Thyroid gland (tissue), 4 donors: ENCODE results near the gene COL23A1. TPM values are rescaled to one million over a fixed set of nuclear protein-coding genes. Genes with fewer than 3 reads are reported as not detected.

Source experiments
- DNase-seq, 2 donors: peaks; one replicate each; pipeline ENCODE4 v3.0.0-alpha.2; 2019
- H3K27ac ChIP-seq, 3 donors: fragments of 200-600 bp; sonication (generic); 1 replicate in 2 of 3; 2 replicates in 1 of 3; pipeline ENCODE4 v1.5.1; 2016 to 2019; ENCODE audit warnings: mild to moderate bottlenecking in 1 of 3, moderate library complexity in 1 of 3
- H3K27me3 ChIP-seq: fragments of 200-600 bp; sonication (generic); one replicate; pipeline ENCODE4 v1.5.1; 2019
- H3K36me3 ChIP-seq, 2 donors: fragments of 200-600 bp; sonication (generic); one replicate each; pipeline ENCODE4 v1.5.1; 2016 to 2019
- H3K4me1 ChIP-seq, 2 donors: fragments of 200-600 bp; sonication (generic); one replicate each; pipeline ENCODE4 v1.5.1; 2017 to 2019
- H3K4me3 ChIP-seq, 3 donors: fragments of 200-600 bp; sonication (generic); replicated peaks in 1 of 3; 1 replicate in 2 of 3; 2 replicates in 1 of 3; pipeline ENCODE4 v1.5.1; 2016; ENCODE audit warnings: mild to moderate bottlenecking in 1 of 3
- H3K9me3 ChIP-seq: fragments of 200-600 bp; sonication (generic); one replicate; pipeline ENCODE4 v1.5.1; 2017
- CTCF ChIP-seq, 6 experiments: fragments of 200-600 bp in 3 of 6; fragments of 450-650 bp in 3 of 6; sonication (generic) in 3 of 6; IDR thresholded peaks; one replicate each; pipeline ENCODE4 v1.5.1; 2016 to 2019; ENCODE audit warnings: antibody characterized with exemption in 6 of 6, mild to moderate bottlenecking in 2 of 6, inconsistent platforms in 1 of 6, moderate library complexity in 1 of 6
- POLR2A ChIP-seq, 2 donors: fragments of 450-650 bp; IDR thresholded peaks; one replicate each; pipeline ENCODE4 v1.6.1; 2017; ENCODE audit warnings: antibody characterized with exemption in 2 of 2, mild to moderate bottlenecking in 2 of 2, moderate library complexity in 1 of 2
- whole genome bisulfite sequencing, 2 donors: methylation state at CpG; one replicate each; pipeline ENCODE4 v1.1.5; 2017; 5-methylcytosine and 5-hydroxymethylcytosine counted together
- intact Hi-C: fragments of 100-400 bp; cut with DNase I; formaldehyde crosslinking; loops from one replicate; pipeline ENCODE4 v1.15.1; 2023
- total RNA-seq, 4 donors: library from RNA; depleted of rRNA; stranded (reverse); fragments of >200 nt; gene quantifications; one replicate each; pipeline ENCODE4 v1.2.3, GENCODE V29; 2016

Gene COL23A1
- total RNA-seq, 4 donors from 2014 or later = 76.6 to 108 (median 95.7) TPM

DNA sequence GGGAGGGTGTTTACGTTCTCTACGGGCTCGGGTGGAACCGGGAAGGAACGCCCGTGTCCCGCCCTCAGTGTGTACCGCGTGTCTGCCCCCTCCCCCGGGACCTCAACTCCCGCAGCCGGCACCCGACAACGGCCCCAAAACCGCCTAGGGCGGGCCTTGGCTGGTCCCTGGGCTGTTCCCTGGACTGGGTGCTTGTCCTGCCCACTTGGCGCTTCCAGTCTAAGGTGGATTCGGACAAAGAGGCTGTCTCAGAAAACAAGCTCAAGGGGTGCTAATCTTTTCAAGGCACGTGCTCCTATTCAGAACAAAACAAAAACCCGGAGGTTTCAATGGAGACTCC, 37.0 kb upstream of the COL23A1 start:
- H3K36me3 ChIP-seq = peaks cover 0 to 8% of the 10 kb centered on the region in 2 donors
- H3K27me3 ChIP-seq = no peaks in the 10 kb centered on the region
- no peak for DNase-seq
- TF ChIP-seq POLR2A (IDR thresholded peaks at IDR 0.05) (no peak), CTCF (IDR thresholded peaks at IDR 0.05) (no peak)
- intact Hi-C loops = no loop called here
- H3K4me1 ChIP-seq = peaks cover 17 to 23% of the 10 kb centered on the region in 2 donors
- H3K27ac ChIP-seq = peak overlapping the region; percentile 61 to 99 (median 95)
- 9 to 33% methylated on average over 3 to 9 of the region's 20 CpGs for WGBS, 2 donors
- no peaks in the 10 kb centered on the region for H3K9me3 ChIP-seq
- H3K4me3 ChIP-seq = peak overlapping the region in 2 of 3 donors; percentile 50 to 88

DNA sequence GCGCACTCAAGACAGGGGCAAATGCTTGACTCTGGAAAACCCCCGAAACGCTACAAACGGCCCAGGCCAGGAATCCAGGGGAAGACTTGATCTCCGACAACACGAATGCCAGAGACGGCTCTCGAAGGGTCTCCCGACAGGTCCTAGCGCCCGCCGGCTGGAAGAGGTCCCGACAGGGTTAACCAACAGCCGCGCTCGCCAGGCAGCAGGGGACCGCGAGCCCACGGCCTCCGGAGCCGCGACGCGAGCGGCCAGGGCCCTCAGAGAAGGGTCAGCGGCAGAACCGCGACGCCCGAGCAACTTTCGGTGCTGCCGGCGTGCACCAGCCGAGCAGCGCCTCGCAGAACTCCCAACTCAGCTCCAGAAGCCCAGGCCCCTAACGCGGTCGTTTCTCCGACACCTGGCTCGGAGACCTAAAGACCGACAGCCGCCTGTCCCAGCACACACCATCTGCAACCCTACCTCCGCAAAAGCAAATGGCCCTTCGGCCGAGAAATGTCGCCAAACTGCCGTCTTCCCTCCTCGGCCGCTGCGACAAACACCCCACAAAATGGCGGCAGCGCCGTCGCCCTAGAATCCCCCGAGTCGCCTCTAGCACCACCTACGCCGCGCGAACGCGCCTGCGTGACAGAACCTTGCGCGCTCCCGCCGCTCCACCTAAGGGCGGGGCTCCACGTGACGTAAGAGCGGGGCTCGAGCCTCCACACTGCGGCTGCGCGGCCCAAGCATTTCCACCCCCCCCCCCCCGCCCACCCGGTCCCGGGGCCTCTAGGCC, 36.5 kb upstream of the COL23A1 start, which contains the start of gene CLK4:
Gene CLK4, minus strand, starts transcription at position 567 of the 775 bp plus-strand sequence. CDS start 3,634 bp downstream, outside the sequence.
- no peaks in the 10 kb centered on the region for H3K9me3 ChIP-seq
- DNase-seq = peak; percentile 95 to 96
- intact Hi-C loops = no loop called here
- TF ChIP-seq POLR2A (IDR thresholded peaks at IDR 0.05) (peak in 1 of 2 donors; percentile 93), CTCF (IDR thresholded peaks at IDR 0.05) (peak in 1 of 6 experiments; percentile 23)
- H3K27ac ChIP-seq = peak within 1 kb of the TSS; percentile 95 to 99 (median 97)
- H3K4me3 ChIP-seq = peak within 1 kb of the TSS; percentile 81 to 88 (median 85)
- 0% methylated on average over 33 to 46 of the region's 79 CpGs for WGBS, 2 donors
- H3K36me3 ChIP-seq = peaks cover 0 to 12% of the 10 kb centered on the region in 2 donors
- no peaks in the 10 kb centered on the region for H3K27me3 ChIP-seq
- H3K4me1 ChIP-seq = peaks cover 17 to 23% of the 10 kb centered on the region in 2 donors

- 0% methylated on average over 17 to 21 of the region's 23 CpGs for WGBS, 2 donors
- Histone ChIP-seq H3K27me3 (no peaks in the 10 kb centered on the region), H3K36me3 (peaks cover 0 to 17% of the 10 kb centered on the region in 2 donors)
These were observed 35.7 kb upstream of the COL23A1 start for GRCh38 chr5:178625679-178626483.

GRCh38 chr5:178624631-178625546, 34.7 kb upstream of the COL23A1 start:
- WGBS, 2 donors = 18 to 21% methylated on average over 15 of the region's 15 CpGs

More at GRCh38 chr5:178625679-178626483, 35.7 kb upstream of the COL23A1 start:
- Histone ChIP-seq H3K27ac (peak overlapping the region; percentile 95 to 99 (median 97)), H3K9me3 (no peaks in the 10 kb centered on the region), H3K4me1 (peaks cover 17 to 23% of the 10 kb centered on the region in 2 donors), H3K4me3 (peak overlapping the region; percentile 81 to 88 (median 85))
- TF ChIP-seq POLR2A (IDR thresholded peaks at IDR 0.05) (no peak), CTCF (IDR thresholded peaks at IDR 0.05) (no peak)
- no peak for DNase-seq
- intact Hi-C loops = no loop called here

More at GRCh38 chr5:178624631-178625546, 34.7 kb upstream of the COL23A1 start:
- Histone ChIP-seq H3K27ac (no peak overlapping the region), H3K36me3 (peaks cover under 1 to 17% of the 10 kb centered on the region in 2 donors), H3K27me3 (no peaks in the 10 kb centered on the region), H3K4me3 (peak overlapping the region in 2 of 3 donors; percentile 85 to 88), H3K9me3 (no peaks in the 10 kb centered on the region), H3K4me1 (peaks cover 21 to 23% of the 10 kb centered on the region in 2 donors)
- intact Hi-C loops = no loop called here
- DNase-seq = peak; percentile 8 to 11
- TF ChIP-seq CTCF (IDR thresholded peaks at IDR 0.05) (no peak), POLR2A (IDR thresholded peaks at IDR 0.05) (no peak)
